HG02973 (cell line): Measurements from ENCODE around the gene KPNA2.

Source experiments
- ATAC-seq: cut with Tn5 transposase; IDR thresholded peaks from one replicate; pipeline ENCODE4 v1.9.1; 2021; ENCODE audit warnings: moderate library complexity; ENCODE audit not compliant: unreplicated experiment

The KPNA2 gene

DNA sequence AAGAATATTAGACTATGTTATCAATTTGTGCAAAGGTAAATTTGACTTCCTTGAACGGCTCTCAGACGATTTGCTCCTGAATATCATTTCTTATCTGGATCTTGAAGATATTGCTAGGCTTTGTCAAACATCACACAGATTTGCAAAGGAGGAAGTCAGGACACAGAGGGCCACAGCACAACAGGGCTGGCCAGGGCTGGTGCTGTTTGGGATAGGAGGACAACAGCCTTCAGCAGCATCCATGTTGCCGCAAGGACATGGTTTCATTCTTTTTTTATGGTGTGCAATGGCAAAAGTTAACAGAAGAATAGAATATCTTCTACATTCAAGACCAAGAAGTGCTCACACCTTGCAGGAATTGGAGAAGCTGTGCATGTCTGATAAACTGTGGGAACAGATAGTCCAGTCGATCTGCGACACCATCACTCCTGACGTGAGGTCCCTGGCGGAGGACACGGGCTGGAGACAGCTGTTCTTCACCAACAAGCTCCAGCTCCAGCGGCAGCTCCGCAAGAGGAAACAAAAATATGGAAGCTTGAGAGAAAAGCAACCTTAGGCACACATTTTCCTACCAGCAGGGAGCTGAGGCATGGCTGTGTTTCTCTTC, 59.8 kb downstream of the KPNA2 start:
- ATAC-seq = no peak

DNA sequence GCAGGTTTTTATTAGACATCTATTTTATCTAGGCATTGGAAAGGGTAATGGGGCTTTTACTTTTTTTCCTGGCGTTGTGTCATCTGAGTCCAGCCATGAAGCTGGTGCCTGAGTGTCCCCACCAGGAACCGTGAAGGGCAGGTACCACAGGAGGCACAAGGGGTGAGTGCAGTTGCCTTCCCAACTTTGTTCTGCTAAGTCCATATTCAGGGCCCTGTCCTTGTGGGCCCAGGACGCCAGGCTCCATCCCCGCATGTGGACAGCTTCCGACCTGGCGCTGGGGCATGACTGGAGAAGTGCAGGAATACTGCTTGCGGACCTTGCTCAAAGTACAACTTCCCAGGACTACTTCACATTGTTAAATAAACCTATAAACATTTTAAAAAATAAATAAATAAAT, 60.6 kb downstream of the KPNA2 start:
- no peak for ATAC-seq
